GM18499 (cell line): Measurements from ENCODE around the gene HSFX4.
"Not testable (repeated sequence)": the region's sequence is repeated elsewhere in the genome, so short reads cannot be mapped to it uniquely, and the experiment has no call there.

Experiments used
- ATAC-seq: cut with Tn5 transposase; IDR thresholded peaks from one replicate; pipeline ENCODE4 v1.9.1; 2021; ENCODE audit warnings: moderate number of reproducible peaks; ENCODE audit not compliant: insufficient read depth, unreplicated experiment

Gene HSFX4

DNA sequence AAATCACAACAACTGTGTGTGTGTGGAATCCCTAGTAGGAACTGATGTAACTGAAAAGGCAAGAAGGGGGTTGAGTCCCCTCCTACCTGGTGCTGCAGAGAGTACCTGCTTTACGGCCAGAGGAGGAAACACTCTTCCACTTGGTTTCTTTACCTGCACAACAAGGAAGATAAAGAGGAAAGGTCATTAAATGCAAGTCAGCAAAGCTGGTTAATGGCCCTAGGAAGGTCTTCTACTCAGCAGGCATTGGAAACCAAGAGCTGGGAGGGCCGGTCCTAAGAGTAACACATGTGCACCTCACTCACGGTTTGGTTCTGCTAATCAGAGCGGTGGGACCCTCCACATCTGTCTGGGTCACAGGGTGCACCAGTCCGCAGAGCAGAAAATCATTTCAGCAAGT lies 8.0 kb downstream of the HSFX4 start:
- not testable (repeated sequence) for ATAC-seq

DNA sequence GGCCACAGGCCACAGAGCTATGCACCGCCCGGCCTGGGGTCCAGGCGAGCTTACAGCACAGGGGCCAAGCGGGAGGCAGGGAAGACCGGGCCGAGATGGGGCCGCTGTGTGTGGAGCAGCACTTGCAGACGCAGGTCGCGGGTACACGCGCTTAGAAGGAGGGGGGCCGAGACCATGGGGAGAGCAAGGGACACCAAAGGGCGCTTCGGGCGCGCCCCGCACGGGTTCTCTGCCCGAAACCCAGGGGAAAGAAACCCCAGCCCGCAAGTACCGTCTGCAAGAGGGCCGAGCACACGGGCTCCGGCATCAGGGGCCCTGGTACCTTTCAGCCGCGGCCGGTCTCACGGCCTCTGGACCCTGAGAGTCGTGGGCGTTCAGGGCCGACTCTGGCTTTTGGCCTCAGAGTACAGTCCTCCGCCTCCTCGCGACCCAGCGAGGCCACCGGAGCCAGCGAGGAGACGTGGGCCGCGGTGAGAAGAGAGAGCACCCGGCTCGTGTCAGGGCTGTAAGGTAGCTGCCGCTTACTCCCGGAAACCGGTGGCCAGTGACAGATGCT lies 8.6 kb downstream of the HSFX4 start:
- no peak for ATAC-seq

DNA sequence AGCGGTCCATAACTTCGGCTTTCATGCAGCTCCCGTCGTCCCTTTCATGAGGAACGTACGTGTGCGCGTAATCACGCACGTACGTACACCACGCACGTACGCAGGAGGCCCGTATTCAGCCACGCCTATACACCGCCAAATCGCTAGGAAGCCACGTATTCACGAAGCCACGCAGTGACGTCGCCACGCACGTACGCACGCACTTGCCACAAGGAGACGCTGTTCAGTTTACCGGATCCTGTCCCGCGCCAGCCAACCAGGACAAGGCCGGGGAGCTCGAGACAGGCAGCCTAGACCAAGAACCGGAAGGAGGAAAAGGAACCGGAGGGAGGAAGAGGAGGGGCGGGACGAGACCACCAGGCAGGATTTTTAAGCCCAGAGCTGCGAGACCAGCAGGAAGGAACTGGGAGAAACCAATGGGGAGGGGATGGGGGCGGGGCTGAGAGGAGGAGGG lies 9.1 kb downstream of the HSFX4 start, which contains the start of gene EOLA2:
Gene EOLA2, minus strand, starts transcription at position 65 of the 454 bp plus-strand sequence. CDS start 4,617 bp downstream, outside the sequence.
- ATAC-seq: peak; percentile 69

DNA sequence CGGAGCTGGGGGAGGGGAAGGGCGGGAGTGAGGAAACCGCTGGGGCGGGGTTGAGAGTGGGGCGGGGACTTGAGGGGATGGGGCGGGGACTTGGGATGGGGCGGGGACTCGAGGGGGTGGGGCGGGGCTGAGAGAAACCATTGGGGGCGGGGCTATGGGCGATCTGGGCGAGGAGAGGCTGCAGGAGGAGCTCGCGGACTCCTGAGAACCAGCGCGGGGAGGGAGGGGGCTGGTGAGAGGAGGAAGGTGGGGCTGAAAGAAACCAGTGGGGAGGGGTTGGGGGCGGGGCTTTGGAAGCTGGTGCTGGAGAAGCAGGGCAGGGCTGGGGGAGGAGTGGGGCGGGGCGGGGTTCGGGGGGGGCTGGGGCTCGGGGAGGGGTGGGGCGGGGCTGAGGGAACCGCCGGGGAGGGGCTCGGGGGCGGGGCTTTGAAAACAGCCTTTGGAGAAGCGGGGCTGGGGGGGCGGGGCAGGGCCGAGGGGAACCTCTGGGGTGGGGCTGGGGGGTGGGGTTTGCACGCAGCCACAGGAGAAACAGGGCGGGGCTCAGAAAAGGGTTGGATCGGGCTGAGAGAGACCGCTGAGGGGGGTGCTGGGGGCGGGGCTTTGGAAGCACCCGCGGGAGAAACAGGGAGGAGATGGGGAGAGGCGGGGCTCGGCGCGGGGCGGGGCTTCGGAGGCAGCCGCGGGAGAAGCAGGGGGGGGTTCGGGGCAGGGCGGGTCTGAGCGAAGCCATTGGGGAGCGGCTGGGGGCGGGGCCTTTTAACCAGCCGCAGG lies 9.7 kb downstream of the HSFX4 start:
- no peak for ATAC-seq

DNA sequence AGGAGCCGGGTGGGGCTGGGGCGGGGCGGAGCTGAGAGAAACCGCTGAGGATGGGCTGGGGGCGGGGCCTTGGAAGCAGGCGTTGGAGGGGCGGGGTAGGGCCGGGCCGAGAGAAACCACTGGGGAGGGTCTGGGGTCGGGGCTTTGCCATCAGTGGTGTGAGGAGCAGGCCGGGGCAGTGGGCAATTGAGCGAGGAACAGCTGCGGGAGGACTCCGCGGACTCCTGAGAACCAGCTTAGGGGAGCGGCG lies 10.2 kb downstream of the HSFX4 start:
- ATAC-seq: no peak

DNA sequence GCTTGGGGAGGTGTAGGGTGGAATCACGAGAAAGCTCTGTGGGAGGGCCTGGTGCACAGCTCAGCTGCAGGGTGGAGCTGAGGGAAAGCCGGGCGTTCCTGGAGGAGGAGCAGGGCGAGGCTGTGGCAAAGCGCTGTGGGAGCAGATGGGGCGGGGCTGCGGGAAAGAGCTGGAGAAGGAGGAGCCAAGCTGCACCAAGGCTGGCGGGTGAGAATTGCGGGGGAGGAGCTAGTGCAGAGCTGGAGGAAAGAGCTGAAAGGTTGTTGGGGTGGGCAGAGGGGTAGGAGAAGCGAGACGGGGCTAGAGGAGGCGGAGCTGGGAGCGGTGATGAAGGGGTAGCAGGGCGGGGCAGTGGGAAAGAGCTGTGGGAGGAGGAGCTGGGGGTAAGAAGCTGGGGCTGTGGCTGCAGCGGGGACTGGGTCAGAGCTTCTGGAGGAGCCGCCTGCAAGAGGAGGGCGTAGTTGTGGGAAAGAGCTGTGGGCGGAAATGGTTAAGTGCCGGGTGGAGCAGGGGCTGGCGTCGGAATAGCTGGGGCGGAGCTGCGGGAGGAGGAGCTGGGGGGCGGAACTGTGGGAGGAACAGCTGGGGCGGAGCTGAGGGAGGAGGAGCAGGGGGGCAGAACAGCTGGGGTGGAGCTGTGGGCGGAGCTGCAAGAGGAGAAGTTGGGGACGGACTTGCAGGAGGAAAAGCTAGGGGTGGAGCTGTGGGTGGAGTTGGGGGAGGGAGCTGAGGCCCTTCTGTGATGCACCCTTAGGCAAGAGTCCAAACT lies 10.7 kb downstream of the HSFX4 start:
- peak; percentile 32 for ATAC-seq

DNA sequence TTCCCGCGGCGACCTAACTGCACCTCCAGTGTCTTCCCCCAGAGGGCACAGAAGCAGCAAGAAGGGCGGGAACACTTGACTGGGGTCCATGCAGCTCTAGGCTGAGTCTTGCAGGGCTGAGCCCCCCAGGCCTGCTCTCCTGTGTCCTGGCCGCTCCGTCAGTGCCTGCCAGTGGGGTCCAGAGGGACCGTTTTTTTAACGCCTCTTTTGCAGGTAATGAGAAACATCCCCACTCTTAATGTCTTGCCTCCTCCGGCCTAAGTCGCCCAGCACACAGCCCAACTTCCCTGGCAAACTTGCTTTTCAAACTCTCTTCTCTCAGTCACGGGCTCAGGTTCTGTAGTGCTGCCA lies 11.3 kb downstream of the HSFX4 start:
- ATAC-seq: not testable (repeated sequence)

DNA sequence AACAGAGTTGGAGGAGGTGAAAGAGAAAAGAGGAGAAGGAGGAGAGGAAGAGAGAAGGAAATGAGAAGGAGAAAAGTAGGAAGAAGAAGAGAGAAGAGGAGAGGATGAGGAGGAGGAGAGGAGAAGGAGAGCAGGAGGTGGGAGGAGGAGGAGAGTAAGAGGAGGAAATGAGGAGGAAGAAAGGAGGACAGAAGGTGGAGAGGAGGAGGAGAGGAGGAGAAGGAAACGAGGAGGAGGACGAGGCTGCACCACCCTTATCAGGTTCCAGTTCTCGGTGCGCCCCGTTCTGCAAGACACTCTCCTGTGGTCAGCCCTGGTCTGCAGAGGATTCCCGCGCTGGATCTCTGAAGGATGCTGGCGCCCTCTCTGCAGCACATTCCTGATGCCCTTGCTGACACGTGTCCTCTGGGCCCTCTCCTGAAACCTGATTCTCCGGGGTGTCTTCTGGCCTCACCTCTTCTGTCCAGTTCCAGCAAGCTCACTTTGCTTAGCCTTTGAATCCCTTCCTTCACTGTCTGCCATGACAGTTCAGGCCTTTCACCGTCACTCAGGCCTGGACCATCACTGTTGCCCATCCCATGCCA lies 15.8 kb downstream of the HSFX4 start:
- not testable (repeated sequence) for ATAC-seq

DNA sequence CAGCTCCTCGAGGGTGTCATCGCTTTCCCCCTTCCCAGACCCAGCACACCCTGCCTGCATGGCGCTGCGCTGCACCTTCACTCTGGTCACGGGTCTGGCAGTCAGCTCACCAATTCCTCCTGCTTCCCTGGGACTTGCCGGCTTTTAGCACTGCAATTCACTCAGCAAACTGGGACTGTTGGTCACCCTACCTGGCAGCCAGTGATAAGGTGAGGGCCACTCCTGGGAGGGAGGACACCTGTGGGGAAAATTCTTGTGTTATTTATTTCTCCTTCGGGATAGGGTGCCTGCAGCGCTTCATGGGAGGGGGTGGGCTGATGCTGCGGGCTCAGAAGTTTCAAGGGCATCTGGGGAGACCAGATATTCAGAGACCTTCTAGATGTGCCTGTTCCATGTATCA lies 16.4 kb downstream of the HSFX4 start:
- not testable (repeated sequence) for ATAC-seq

DNA sequence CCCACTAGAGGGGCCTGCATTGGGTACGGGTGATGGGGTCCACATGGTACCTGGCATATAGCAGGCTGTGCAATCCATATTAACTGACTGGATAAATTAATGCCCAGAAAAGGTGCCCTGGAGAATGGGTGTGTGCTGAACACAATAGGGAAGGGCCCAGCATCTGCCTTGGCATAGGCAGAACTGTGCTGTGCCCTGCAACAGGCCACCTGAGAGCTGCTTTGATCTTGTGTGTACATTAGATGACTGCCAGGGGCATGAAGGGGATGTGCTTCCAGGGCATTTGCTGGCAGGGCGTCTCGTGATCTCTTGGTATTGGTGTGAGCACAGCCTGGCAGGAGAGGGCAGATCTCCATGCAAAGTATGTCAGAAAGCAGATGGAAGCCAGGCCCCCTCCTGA lies 17.6 kb downstream of the HSFX4 start:
- ATAC-seq: not testable (repeated sequence)

DNA sequence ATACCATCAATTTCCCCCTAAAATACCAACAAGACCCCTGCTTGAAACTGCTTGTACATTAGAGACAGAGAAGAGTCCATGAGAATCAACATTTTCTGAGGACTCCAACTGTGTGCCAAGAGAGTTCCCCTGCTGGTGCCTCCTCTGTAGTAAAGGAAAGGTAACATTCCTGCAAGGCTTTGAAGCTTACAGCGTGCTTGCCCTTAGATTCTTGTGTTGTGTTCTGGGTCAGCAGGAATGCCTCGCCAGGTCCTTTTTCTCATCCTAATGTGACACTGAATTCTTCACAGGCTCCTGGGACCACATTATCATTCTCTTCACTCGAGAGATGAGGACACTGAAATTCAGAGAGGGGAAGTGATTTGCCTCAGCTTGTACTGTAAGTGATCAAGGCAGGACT lies 18.6 kb downstream of the HSFX4 start:
- no peak for ATAC-seq

DNA sequence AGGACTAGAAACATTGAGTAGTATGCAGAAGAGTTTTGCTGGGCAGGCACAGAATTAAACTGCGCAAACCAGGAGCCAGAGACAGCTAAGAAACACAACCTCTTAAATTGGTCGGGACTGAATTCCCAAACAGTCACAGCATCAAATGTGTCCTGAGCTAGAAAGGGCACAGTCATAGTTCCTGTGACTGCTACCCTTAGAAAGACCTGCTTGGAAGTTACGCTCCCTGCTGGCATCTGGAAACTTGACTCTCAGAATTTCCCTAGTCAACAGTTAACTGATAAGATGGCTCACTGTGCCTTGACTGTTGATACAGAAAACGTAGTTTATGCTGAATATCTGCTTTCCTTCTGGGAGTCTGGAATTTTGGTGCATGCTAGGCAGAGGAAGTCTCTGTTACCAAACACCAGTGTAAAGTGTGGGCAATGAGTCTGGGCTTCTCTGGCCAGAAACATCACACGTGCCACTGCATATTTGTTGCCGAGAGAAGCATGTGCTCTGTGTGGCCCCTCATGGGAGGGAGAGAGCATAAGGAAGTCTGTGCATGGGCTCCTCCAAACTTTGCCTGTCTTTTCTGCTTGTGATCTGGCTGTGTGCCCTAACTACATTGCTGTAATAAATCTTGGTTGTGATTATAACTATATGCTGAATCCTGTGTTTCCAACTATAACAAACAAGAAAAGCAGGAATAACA lies 20.5 kb downstream of the HSFX4 start:
- no peak for ATAC-seq

DNA sequence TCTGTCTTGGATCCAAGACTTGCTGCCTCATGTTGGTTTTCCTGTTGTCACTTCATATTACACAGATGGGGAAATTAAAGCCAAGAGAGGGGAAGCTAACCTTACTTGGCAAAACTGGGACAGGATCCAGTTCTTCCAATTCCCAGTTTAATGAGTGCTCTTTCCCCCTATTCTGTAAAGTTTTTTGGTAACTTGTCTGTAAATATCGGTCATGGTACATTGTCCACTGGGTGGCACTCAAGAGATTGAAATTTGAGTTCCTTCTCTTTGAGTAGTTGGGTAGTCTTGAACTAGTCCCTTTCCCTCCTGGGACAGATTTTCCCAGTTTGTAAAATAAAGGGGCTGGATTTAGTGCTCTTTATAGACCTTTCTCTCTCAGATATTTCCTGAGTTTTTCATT lies 21.3 kb downstream of the HSFX4 start:
- no peak for ATAC-seq

DNA sequence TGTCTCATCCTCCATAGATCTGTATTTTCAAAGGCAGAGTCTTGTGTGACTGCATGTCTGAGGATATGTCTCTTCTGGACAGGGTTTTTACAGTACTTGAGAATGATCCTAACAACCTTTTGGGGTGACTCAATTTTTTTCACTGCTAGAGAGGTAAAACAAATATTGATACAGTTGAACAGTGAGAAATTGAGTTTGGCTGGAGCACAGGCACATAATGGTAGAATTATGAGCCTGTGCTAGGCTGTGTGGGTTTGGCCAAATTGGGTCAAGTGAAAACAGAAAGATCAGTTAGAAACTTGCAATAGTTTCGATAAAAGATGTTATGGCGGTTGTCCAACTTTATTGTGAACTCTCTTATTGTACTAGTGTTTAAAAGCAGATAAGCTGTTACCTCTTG lies 32.2 kb downstream of the HSFX4 start:
- ATAC-seq: no peak

DNA sequence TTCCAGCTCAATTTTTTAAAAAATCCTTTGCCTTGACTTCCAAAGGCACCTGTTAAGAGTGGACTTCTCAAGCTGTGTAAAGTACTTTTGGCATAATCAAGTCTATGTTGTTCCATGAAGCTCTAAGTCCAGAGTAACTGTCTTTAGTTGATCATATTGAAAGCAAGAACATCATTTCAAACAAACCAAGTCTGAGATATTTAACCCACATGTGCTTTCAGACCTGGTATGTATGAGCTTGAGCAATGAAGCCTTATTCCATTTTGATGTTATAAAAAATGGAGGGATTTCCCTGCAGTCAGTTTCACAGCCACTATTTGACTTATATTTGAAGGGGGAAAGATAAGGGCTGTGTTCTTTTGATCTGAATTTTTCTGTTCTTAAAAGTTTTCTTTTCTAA lies 32.6 kb downstream of the HSFX4 start:
- no peak for ATAC-seq

DNA sequence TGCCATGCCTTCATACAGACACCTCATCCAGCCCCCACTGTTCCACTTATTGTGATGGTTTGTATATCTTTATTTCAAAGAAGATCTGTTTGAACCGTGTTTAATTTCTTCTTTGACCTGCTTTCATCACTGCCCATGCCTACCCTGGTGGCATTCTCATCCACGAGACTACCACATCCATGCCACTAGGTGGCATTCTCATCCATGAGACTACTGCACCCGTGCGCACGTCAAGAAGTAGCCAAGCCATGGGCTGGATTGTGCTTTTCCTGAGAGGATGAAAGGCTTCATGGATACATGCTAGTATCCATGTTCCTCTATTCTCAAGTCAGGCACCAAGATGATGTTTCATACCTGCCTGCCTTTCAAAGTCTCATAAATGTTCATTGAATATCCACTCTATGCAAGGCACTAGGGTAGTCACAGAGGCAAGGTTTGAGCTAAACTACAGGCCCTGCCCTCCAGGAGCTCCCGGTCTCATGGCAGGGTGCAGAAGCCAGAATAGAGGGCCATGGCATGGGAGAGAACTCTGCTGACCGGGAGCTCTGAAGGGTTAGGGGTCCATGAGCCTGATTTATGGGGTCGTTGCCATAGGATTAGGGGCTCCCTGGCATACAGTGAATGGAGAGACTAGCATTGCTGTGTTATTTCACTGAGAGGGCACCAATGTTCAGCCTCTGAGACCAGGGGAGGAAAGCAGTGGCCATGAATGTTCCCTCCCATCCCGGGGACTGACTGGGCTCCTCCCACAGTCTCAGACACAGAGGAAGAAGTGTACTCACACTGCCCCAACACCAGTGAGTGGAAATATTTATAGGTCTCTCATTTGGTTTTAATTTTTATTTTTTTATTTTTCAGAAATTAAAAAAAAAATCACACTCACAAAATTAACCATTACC lies 33.7 kb downstream of the HSFX4 start:
- ATAC-seq: peak; percentile 76

DNA sequence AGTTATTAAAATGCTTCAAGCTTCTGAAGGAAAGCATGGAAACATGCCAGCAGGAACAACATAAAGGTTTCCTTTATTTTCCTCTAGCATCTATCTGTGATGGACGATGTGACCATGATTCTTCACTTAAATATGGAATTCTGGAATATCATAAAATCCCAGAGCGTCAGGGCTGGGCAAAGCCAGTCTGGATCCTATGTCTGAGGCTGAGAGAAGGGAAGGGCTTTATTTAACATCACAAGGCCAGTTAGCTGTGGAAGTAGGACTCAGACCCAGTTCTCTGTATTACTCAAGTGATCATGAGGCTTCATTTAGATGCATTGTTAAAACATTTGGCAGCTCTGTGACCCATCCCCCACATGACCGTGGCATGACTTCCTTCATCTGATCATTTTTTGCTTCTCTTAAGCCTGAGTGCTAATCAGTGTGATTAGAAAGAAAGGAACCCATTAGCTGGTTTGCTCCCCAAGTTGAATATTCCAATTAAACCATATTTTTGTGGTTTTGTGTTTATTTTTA lies 49.8 kb downstream of the HSFX4 start:
- no peak for ATAC-seq
